H1 (cell line): ENCODE measurements around the gene PLEKHA5. TPM values are rescaled to one million over a fixed set of nuclear protein-coding genes. Genes with fewer than 3 reads are reported as not detected.

ENCODE experiments used
- NANOG ChIP-seq: IDR thresholded peaks from 2 replicates; pipeline ENCODE4 v1.6.1; 2011; ENCODE audit warnings: low read length, low read depth, mild to moderate bottlenecking, inconsistent platforms; ENCODE audit not compliant: insufficient read depth, poor library complexity, severe bottlenecking
- RXRA ChIP-seq: IDR thresholded peaks from 2 replicates; pipeline ENCODE4 v1.6.1; 2011; ENCODE audit warnings: low read depth, mild to moderate bottlenecking, low read length, moderate library complexity; ENCODE audit not compliant: insufficient read depth
- polyA plus RNA-seq, 7 experiments: library from polyadenylated mRNA; depleted of rRNA in 3 of 7; stranded (reverse) in 5 of 7; unstranded in 2 of 7; fragments of >200 nt in 5 of 7; fragments of 200-250 nt in 2 of 7; gene quantifications; 1 replicate in 5 of 7; 2 replicates in 1 of 7; 4 replicates in 1 of 7; pipeline versions ENCODE4 v1.2.1 to v1.2.3, GENCODE V29; 2011 to 2013; ENCODE audit warnings: missing spikeins in 2 of 7, mixed read lengths in 2 of 7
- total RNA-seq: library from RNA; stranded (reverse); fragmentation: NEBNext Ultra II Directional; extraction: Animal tissue kit (Norgen Biotek cat#: 25700); gene quantifications from 2 replicates; pipeline ENCODE4 v1.2.1, GENCODE V29; 2021
- TF ChIP-seq, protein P1 (sequence below): IDR thresholded peaks from 2 replicates; pipeline ENCODE4 v1.6.1; 2012; ENCODE audit warnings: inconsistent platforms

Gene PLEKHA5
- total and polyA plus RNA-seq, 2 of the 8 experiments (the other 6 are each of a cell fraction or from before 2014, with no cell fraction given): 17.2 to 66.1 TPM

DNA sequence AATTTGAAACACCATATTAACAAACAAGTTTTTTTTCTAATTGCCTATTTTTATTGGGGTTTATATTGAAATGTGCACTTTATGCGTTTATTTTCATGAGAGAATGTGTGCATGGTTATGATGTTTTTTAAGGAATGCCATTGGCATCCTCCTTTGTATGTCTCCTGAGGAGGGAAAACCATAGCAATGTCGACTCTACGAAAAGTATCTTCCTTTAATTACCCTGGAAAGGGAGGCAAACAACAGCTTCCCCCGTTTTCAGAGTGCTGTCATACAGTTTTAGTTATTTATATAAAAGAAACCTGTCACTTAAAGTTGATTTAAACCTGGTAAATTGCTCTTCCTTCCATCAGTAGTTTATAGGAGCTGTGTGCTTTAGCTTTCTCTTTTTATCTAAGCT, 117.4 kb downstream of the PLEKHA5 start (continued):
- TF ChIP-seq, protein P1, sequence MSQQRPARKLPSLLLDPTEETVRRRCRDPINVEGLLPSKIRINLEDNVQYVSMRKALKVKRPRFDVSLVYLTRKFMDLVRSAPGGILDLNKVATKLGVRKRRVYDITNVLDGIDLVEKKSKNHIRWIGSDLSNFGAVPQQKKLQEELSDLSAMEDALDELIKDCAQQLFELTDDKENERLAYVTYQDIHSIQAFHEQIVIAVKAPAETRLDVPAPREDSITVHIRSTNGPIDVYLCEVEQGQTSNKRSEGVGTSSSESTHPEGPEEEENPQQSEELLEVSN: no peak
- TF ChIP-seq RXRA: no peak
- no peak for TF ChIP-seq NANOG
